ENCODE measurements around the gene PSKH1.

GRCh38 chr16:67971111-67971510, 78.1 kb downstream of the PSKH1 start:
- no peak for TF ChIP-seq E2F4 (IDR thresholded peaks at IDR 0.05; ENCODE audit: low read depth, low read length)
- no peak for TF ChIP-seq NFYB (IDR thresholded peaks at IDR 0.05; ENCODE audit: insufficient read depth, low read depth, low read length)
- no peak for TF ChIP-seq CTCF (IDR thresholded peaks at IDR 0.05 in 2 of 3, conservative IDR thresholded peaks at IDR 0.05 in 1 of 3; ENCODE audit: control insufficient read depth in 2 of 3, extremely low read depth in 1 of 3, insufficient read depth in 1 of 3, low read depth in 3 of 3, low read length in 3 of 3)
- no peak for TF ChIP-seq POLR2A (IDR thresholded peaks at IDR 0.05; ENCODE audit: low read depth, low read length)
- no peak for TF ChIP-seq ZNF592 (IDR thresholded peaks at IDR 0.05)
- TF ChIP-seq, protein P1, sequence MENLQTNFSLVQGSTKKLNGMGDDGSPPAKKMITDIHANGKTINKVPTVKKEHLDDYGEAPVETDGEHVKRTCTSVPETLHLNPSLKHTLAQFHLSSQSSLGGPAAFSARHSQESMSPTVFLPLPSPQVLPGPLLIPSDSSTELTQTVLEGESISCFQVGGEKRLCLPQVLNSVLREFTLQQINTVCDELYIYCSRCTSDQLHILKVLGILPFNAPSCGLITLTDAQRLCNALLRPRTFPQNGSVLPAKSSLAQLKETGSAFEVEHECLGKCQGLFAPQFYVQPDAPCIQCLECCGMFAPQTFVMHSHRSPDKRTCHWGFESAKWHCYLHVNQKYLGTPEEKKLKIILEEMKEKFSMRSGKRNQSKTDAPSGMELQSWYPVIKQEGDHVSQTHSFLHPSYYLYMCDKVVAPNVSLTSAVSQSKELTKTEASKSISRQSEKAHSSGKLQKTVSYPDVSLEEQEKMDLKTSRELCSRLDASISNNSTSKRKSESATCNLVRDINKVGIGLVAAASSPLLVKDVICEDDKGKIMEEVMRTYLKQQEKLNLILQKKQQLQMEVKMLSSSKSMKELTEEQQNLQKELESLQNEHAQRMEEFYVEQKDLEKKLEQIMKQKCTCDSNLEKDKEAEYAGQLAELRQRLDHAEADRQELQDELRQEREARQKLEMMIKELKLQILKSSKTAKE (IDR thresholded peaks at IDR 0.05; ENCODE audit: low read depth, poor library complexity, severe bottlenecking), result no peak
- no peak for TF ChIP-seq CHD1 (IDR thresholded peaks at IDR 0.05; ENCODE audit: low read depth, low read length)
- TF ChIP-seq EZH2 (IDR thresholded peaks at IDR 0.05; ENCODE audit: borderline replicate concordance, control insufficient read depth, low read depth, low read length), result no peak
- no peak for TF ChIP-seq POLR2AphosphoS5 (IDR thresholded peaks at IDR 0.05; ENCODE audit: low read length)
- TF ChIP-seq MYC (IDR thresholded peaks at IDR 0.05; ENCODE audit: insufficient read depth, insufficient read length, insufficient replicate concordance, low read length, severe bottlenecking), result no peak
- TF ChIP-seq ZNF274 (IDR thresholded peaks at IDR 0.05; ENCODE audit: insufficient read depth, insufficient read length), result no peak
- TF ChIP-seq GATAD2B (conservative IDR thresholded peaks at IDR 0.05; ENCODE audit: low read depth), result no peak
- no peak for TF ChIP-seq BMI1 (IDR thresholded peaks at IDR 0.05; ENCODE audit: borderline replicate concordance)
- no peak for TF ChIP-seq CHD2 (IDR thresholded peaks at IDR 0.05; ENCODE audit: borderline replicate concordance, low read depth, low read length)
